DMS53 (cell line): ENCODE data around the gene IFNA5.
A peak's percentile ranks its signal among the peaks of the same experiment; 100 is the strongest.

Experiments used
- DNase-seq: peaks from one replicate; lab custom pipeline; 2025; lab: John Stamatoyannopoulos, UW

The IFNA5 gene

GRCh38 chr9:21294364-21294774 is 10.7 kb downstream of the IFNA5 start:
- DNase-seq: peak; percentile 70

DNA sequence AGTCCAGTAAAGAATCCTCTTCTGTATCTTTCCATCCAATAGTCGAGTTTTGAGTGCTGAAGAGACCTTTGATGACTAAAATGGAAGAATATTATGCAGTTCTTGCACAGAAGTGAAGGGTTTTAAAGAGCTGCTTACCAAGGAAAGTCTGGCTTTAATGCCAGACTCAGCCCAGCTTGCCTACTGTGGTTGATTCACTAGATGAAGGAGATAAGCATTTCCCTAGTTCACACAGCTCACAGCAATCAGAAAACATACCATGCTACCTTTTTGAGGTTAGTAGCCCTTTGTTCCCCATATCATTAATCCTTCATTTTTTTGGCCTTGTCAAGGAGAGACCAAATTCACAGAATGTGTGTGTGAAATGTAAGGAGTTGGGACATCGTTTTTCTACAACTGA is 15.3 kb downstream of the IFNA5 start:
- DNase-seq: no peak

DNA sequence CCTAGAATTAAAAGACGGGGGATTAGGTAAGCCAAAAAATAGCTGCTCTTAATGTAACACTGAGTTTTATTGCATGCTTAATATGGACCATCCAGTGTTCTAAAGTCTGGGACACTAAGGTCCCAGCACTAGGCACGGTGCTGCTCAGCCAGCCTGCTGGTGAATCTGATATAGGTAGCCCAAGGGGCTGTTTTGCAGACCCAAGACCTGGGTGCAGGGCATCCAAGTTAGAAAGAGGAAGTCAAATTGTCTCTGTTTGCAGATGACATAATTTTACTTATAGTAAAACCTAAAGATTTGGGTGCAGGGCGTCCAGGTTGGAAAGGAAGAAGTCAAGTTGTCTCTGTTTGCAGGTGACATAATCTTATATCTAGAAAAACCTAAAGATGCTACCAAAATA is 17.8 kb downstream of the IFNA5 start:
- no peak for DNase-seq

DNA sequence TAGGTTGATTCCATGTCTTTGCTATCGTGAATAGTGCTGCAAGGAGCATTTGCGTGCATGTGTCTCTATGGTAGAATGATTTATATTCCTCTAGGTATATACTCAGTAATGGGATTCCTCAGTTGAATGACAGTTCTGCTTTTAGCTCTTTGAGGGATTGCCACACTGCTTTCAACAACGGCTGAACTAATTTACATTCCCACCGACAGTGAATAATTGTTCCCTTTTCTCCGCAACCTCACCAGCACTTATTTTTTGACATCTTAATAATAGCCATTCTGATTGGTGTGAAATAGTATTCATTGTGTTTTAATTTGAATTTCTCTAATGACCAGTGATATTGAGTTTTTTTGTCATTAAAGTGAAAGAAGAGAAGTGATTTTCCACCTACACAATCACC is 18.5 kb downstream of the IFNA5 start:
- DNase-seq: no peak

DNA sequence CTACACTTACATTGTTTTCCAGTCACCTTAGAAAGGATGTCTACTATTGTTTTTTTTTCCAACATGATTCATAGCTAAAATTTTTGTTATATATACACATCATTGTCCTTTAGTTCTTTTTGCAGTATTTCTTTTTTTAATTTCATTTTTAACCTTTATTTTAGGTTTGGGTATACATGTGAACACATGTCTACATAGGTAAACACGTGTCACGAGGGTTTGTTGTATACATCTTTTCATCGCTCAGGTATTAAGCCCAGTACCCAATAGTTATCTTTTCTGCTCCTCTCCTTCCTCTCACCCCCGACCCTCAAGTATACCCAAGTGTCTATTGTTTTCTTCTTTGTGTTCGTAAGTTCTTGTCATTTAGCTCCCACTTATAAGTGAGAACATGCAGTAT is 19.0 kb downstream of the IFNA5 start:
- DNase-seq: no peak

- no peak for DNase-seq
Observed at GRCh38 chr9:21281275-21281674, 23.8 kb downstream of the IFNA5 start.

DNA sequence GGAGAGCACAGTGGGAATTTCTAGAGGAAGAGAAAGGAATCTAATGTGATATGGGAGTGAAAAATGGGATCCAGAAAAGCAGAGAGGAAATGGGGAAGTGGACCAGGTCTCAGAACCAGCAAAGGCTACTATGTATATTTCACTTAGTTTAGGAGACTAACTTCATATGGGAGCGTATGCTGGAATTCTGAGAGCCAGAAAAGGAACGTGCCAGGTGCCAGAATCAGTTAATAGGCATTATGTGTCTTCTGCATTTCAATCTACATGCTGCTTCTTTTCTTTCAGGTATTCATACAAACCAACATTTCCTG is 36.8 kb downstream of the IFNA5 start:
- DNase-seq: no peak

GRCh38 chr9:21267485-21268346 is 37.4 kb downstream of the IFNA5 start:
- DNase-seq: no peak

- DNase-seq: no peak
Observed at GRCh38 chr9:21266733-21267484, 38.2 kb downstream of the IFNA5 start.

DNA sequence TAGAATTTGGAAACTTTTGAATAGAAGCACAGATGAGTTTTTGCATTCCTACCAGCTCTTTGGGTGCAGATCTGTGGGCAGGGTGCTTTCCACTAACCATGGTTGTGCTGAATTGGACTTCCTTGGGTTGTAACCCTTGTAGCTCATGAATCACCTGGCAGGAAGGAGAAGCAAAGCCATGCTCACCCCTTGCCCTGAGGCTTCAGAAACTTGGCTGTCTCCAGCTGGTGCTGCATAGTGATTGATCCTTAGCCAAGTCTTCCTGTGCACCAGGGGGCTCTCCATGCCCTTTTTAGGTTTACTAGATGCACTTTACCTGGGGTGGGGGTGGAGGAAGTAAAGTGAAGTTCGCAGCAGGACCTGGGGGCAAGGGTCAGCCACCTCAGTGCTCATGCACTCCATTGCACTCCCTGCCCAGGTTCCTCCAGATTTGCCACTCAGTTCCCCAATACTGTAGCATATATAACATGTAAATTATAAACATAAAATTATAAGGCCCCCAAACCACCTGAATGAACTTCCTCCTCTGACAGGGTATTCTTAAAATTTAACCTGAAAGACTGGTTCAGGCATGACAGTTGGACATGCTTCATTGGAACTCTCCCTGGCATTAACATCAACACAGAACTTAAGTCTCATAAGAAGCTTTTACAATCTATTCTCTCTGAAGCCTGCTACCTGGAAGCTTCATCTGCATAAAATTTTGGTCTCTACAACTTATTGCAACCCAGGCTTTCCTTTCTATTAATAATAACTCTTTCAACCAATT is 39.5 kb downstream of the IFNA5 start:
- peak; percentile 3 for DNase-seq

DNA sequence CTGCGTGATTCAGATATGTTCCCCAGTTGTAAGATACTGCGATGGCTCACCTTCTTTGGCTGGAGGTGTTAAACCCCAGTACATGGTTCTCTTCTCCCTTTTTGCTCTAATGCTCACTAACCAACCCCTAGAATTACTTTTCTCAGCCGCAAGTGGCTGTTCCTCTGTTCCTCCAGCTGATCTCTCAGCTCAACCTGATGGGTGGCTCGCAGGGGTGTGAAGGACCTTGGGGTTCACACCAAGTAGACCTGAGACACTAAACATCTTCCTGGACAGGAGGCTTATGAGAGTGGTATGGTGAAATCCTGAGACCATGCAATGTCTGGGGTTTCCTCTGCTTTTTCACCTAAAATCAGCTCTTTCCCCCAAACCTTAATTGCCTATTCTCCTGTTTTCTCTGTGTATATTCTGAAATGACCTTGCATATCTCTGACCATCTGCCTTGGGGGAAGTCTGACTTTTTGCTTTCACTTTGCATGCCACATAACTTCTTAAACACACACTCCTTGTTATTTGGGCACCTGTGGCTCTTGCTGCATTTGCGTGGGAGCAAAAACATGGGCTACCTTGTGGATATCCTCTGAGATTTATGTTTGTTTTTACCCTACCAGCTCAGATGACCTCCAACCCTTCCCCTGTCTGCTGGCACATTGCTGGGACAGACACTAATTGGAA is 49.4 kb downstream of the IFNA5 start:
- no peak for DNase-seq
